HepG2 (cell line): ENCODE data around the gene NFATC2. TPM values are rescaled to one million over a fixed set of nuclear protein-coding genes. Genes with fewer than 3 reads are reported as not detected.

Experiments
- ARID2 ChIP-seq: sonication (generic); formaldehyde crosslinking; IDR thresholded peaks from 2 replicates; pipeline ENCODE4 v1.8.1; 2022; ENCODE audit warnings: mild to moderate bottlenecking, missing genetic modification reagents, borderline replicate concordance
- CHD4 ChIP-seq: fragments of 200-600 bp; sonication (generic); IDR thresholded peaks from 2 replicates; pipeline ENCODE4 v1.7.0; 2017; ENCODE audit warnings: mild to moderate bottlenecking, low read length, borderline replicate concordance
- CREBL2 ChIP-seq: sonication (generic); formaldehyde crosslinking; IDR thresholded peaks from 2 replicates; pipeline ENCODE4 v1.8.1; 2023; ENCODE audit warnings: missing genetic modification reagents, mild to moderate bottlenecking, borderline replicate concordance
- FIP1L1 ChIP-seq: fragments of 200-400 bp; formaldehyde crosslinking; IDR thresholded peaks from 2 replicates; pipeline ENCODE4 v1.6.1; 2018; ENCODE audit warnings: low read depth, mild to moderate bottlenecking, low read length, moderate library complexity, borderline replicate concordance; ENCODE audit not compliant: insufficient read depth
- GATA4 ChIP-seq: sonication (generic); IDR thresholded peaks from 2 replicates; pipeline ENCODE4 v1.6.1; 2016; ENCODE audit warnings: antibody characterized with exemption, low read depth, borderline replicate concordance
- HINFP ChIP-seq: sonication (generic); formaldehyde crosslinking; IDR thresholded peaks from 2 replicates; pipeline ENCODE4 v1.4.0; 2020; ENCODE audit warnings: low read depth, mild to moderate bottlenecking, missing genetic modification reagents
- HMGXB3 ChIP-seq: sonication (generic); formaldehyde crosslinking; IDR thresholded peaks from 2 replicates; pipeline ENCODE4 v1.4.0; 2020; ENCODE audit warnings: missing genetic modification reagents, borderline replicate concordance
- KDM2A ChIP-seq: sonication (generic); formaldehyde crosslinking; IDR thresholded peaks from 2 replicates; pipeline ENCODE4 v1.4.0; 2020; ENCODE audit warnings: low read depth, missing genetic modification reagents, borderline replicate concordance
- MXD1 ChIP-seq: sonication (generic); formaldehyde crosslinking; IDR thresholded peaks from 2 replicates; pipeline ENCODE4 v1.4.0; 2020; ENCODE audit warnings: mild to moderate bottlenecking, missing genetic modification reagents
- TCF12 ChIP-seq, 2 experiments: fragments of 450-650 bp in 1 of 2; sonication (generic) in 1 of 2; formaldehyde crosslinking in 1 of 2; IDR thresholded peaks; 2 replicates each; pipeline versions ENCODE4 v1.6.1 to v1.8.0; 2017 to 2022; ENCODE audit warnings: antibody characterized with exemption in 1 of 2, mild to moderate bottlenecking in 1 of 2, missing genetic modification reagents in 1 of 2, moderate library complexity in 1 of 2
- ZNF20 ChIP-seq: sonication (generic); formaldehyde crosslinking; IDR thresholded peaks from 2 replicates; pipeline ENCODE4 v1.4.0; 2020; ENCODE audit warnings: mild to moderate bottlenecking, moderate library complexity, missing genetic modification reagents
- ZNF414 ChIP-seq: sonication (generic); formaldehyde crosslinking; IDR thresholded peaks from 2 replicates; pipeline ENCODE4 v1.5.0; 2020; ENCODE audit warnings: missing genetic modification reagents
- ZNF609 ChIP-seq: sonication (generic); formaldehyde crosslinking; IDR thresholded peaks from 2 replicates; pipeline ENCODE4 v1.4.0; 2020; ENCODE audit warnings: mild to moderate bottlenecking, missing genetic modification reagents, borderline replicate concordance
- ZNF816 ChIP-seq: sonication (generic); formaldehyde crosslinking; IDR thresholded peaks from 2 replicates; pipeline ENCODE4 v1.8.0; 2022; ENCODE audit warnings: missing genetic modification reagents, mild to moderate bottlenecking, borderline replicate concordance
- polyA plus RNA-seq, 8 experiments: library from polyadenylated mRNA; depleted of rRNA in 3 of 8; stranded (reverse) in 7 of 8; unstranded in 1 of 8; fragments of >200 nt; fragmentation: Illumina TruSeq in 4 of 8; extraction: Trizol in 4 of 8; gene quantifications; 2 replicates each; pipeline versions ENCODE4 v1.2.1 to v1.2.3, GENCODE V29; 2011 to 2016; ENCODE audit warnings: low read depth in 4 of 8, missing spikeins in 1 of 8, mixed read lengths in 1 of 8; ENCODE audit not compliant: insufficient read depth in 1 of 8
- total RNA-seq, 5 experiments: library from RNA; depleted of rRNA; stranded (reverse); fragments of >200 nt; fragmentation: Illumina TruSeq; extraction: Trizol; gene quantifications; 2 replicates each; pipeline ENCODE4 v1.2.3, GENCODE V29; 2016; ENCODE audit warnings: low read depth in 1 of 5

The NFATC2 gene
- total and polyA plus RNA-seq, 2 of the 13 experiments (the other 11 are each of a cell fraction or from before 2014, with no cell fraction given): 1.9 to 3.3 TPM

GRCh38 chr20:51563486-51564332 lies 21.2 kb upstream of the NFATC2 start (continued):
- TF ChIP-seq HMGXB3 (no peak), TCF12 (IDR thresholded peaks at IDR 0.05) (no peak), TCF12 (CRISPR knock-in tag; IDR thresholded peaks at IDR 0.05) (no peak; the same call in 1 of the 2 replicates), FIP1L1 (0 out of 2 replicates have a peak, but pooled peaks have one; percentile 31), GATA4 (no peak), ZNF609 (CRISPR knock-in tag) (0 out of 2 replicates have a peak, but pooled peaks have one; percentile 24), ZNF414 (CRISPR knock-in tag) (no peak), CREBL2 (CRISPR knock-in tag) (0 out of 2 replicates have a peak, but pooled peaks have one; percentile 45), CHD4 (no peak), HINFP (CRISPR knock-in tag) (no peak), MXD1 (CRISPR knock-in tag) (no peak), ZNF20 (CRISPR knock-in tag) (no peak), KDM2A (0 out of 2 replicates have a peak, but pooled peaks have one; percentile 25), ZNF816 (CRISPR knock-in tag) (no peak), ARID2 (no peak)
